Prostate gland (tissue), 2 donors: ENCODE data around the gene NLRC5. TPM values are rescaled to one million over a fixed set of nuclear protein-coding genes. Genes with fewer than 3 reads are reported as not detected.

Source experiments
- DNase-seq: peaks from one replicate; pipeline ENCODE4 v3.0.0-alpha.2; 2019; ENCODE audit warnings: low spot score
- H3K27ac ChIP-seq, 2 donors: fragments of 200-600 bp; sonication (generic); 2 replicates each; pipeline ENCODE4 v1.5.1; 2017 to 2019
- H3K27me3 ChIP-seq: fragments of 200-600 bp; sonication (generic); replicated peaks from 2 replicates; pipeline ENCODE4 v1.5.1; 2019; ENCODE audit not compliant: insufficient read depth
- H3K36me3 ChIP-seq, 2 donors: fragments of 200-600 bp; sonication (generic); 1 replicate in 1 of 2; 2 replicates in 1 of 2; pipeline versions ENCODE4 v1.5.1 to v1.8.1; 2017 to 2019
- H3K4me1 ChIP-seq: fragments of 200-600 bp; sonication (generic); replicated peaks from 2 replicates; pipeline ENCODE4 v1.5.1; 2019
- H3K4me3 ChIP-seq, 2 donors: fragments of 200-600 bp; sonication (generic); 2 replicates each; pipeline ENCODE4 v1.5.1; 2017 to 2019
- H3K9me3 ChIP-seq: fragments of 200-600 bp; sonication (generic); 2 replicates; pipeline ENCODE4 v1.5.1; 2017
- CTCF ChIP-seq, 4 experiments: fragments of 200-600 bp in 2 of 4; fragments of 450-650 bp in 2 of 4; sonication (generic) in 2 of 4; IDR thresholded peaks; 1 replicate in 3 of 4; 2 replicates in 1 of 4; pipeline ENCODE4 v1.5.1; 2016 to 2019; ENCODE audit warnings: antibody characterized with exemption in 4 of 4, mild to moderate bottlenecking in 2 of 4, moderate library complexity in 2 of 4
- POLR2A ChIP-seq: fragments of 450-650 bp; IDR thresholded peaks from one replicate; pipeline ENCODE4 v1.6.1; 2016; ENCODE audit warnings: antibody characterized with exemption, mild to moderate bottlenecking
- POLR2AphosphoS5 ChIP-seq: sonication (generic); formaldehyde crosslinking; IDR thresholded peaks from one replicate; pipeline ENCODE4 v1.6.1; 2017; ENCODE audit warnings: antibody characterized with exemption
- WGBS: methylation state at CpG from one replicate; pipeline ENCODE4 v1.1.5; 2018; 5-methylcytosine and 5-hydroxymethylcytosine counted together
- intact Hi-C: fragments of 100-400 bp; cut with DNase I; formaldehyde crosslinking; loops from one replicate; pipeline ENCODE4 v1.14.2; 2022
- total RNA-seq, 2 donors: library from RNA; depleted of rRNA; stranded (reverse); fragments of >200 nt; gene quantifications; one replicate each; pipeline ENCODE4 v1.1.0, GENCODE V29; 2016

The NLRC5 gene
- total RNA-seq, 2 donors from 2014 or later, result 9.5 to 31.2 TPM

- H3K27me3 ChIP-seq, result no peaks in the 10 kb centered on the region
- H3K4me3 ChIP-seq, result no peak overlapping the region
- no peak for TF ChIP-seq POLR2A
- TF ChIP-seq CTCF (IDR thresholded peaks at IDR 0.05), result no peak
- TF ChIP-seq POLR2AphosphoS5, result no peak
- no peaks in the 10 kb centered on the region for H3K9me3 ChIP-seq
- no peak for DNase-seq
- H3K27ac ChIP-seq, result no peak overlapping the region
- 100% methylated on average over 1 of the region's 1 CpG for WGBS
- H3K36me3 ChIP-seq, result no peaks in the 10 kb centered on the region
- intact Hi-C loops, result no loop called here
- no peaks in the 10 kb centered on the region for H3K4me1 ChIP-seq
Measured at GRCh38 chr16:57100445-57100844, 111.1 kb downstream of the NLRC5 start.

- H3K4me3 ChIP-seq, result no peak overlapping the region
- no peak for DNase-seq
- 73% methylated on average over 16 of the region's 16 CpGs for WGBS
- no peaks in the 10 kb centered on the region for H3K27me3 ChIP-seq
- H3K9me3 ChIP-seq, result no peaks in the 10 kb centered on the region
- H3K36me3 ChIP-seq, result no peaks in the 10 kb centered on the region
- TF ChIP-seq POLR2AphosphoS5 (no peak), CTCF (IDR thresholded peaks at IDR 0.05) (no peak), POLR2A (no peak)
- H3K4me1 ChIP-seq, result no peaks in the 10 kb centered on the region
- H3K27ac ChIP-seq, result no peak overlapping the region
- intact Hi-C loops, result no loop called here
Measured at GRCh38 chr16:57102888-57103851, 113.8 kb downstream of the NLRC5 start.

GRCh38 chr16:57104706-57105105, 115.3 kb downstream of the NLRC5 start:
- no peaks in the 10 kb centered on the region for H3K27me3 ChIP-seq
- H3K4me3 ChIP-seq, result no peak overlapping the region
- no peak overlapping the region for H3K27ac ChIP-seq
- DNase-seq, result no peak
- no peaks in the 10 kb centered on the region for H3K36me3 ChIP-seq
- intact Hi-C loops, result no loop called here
- no peaks in the 10 kb centered on the region for H3K4me1 ChIP-seq
- no peak for TF ChIP-seq CTCF (IDR thresholded peaks at IDR 0.05)
- TF ChIP-seq POLR2A, result no peak
- TF ChIP-seq POLR2AphosphoS5, result no peak
- no peaks in the 10 kb centered on the region for H3K9me3 ChIP-seq
- 67% methylated on average over 3 of the region's 3 CpGs for WGBS

- DNase-seq, result no peak
- Histone ChIP-seq H3K4me3 (no peak overlapping the region), H3K27me3 (no peaks in the 10 kb centered on the region), H3K4me1 (no peaks in the 10 kb centered on the region), H3K36me3 (no peaks in the 10 kb centered on the region), H3K27ac (no peak overlapping the region), H3K9me3 (no peaks in the 10 kb centered on the region)
- 86% methylated on average over 7 of the region's 7 CpGs for WGBS
- TF ChIP-seq CTCF (IDR thresholded peaks at IDR 0.05) (no peak), POLR2AphosphoS5 (no peak), POLR2A (no peak)
- intact Hi-C loops, result no loop called here
Measured at GRCh38 chr16:57105184-57105583, 115.8 kb downstream of the NLRC5 start.

- DNase-seq, result no peak
- intact Hi-C loops, result no loop called here
- no peaks in the 10 kb centered on the region for H3K27me3 ChIP-seq
- TF ChIP-seq POLR2A, result no peak
- no peak for TF ChIP-seq CTCF (IDR thresholded peaks at IDR 0.05)
- TF ChIP-seq POLR2AphosphoS5, result no peak
- no peaks in the 10 kb centered on the region for H3K9me3 ChIP-seq
- no peak overlapping the region for H3K4me3 ChIP-seq
- 100% methylated on average over 2 of the region's 2 CpGs for WGBS
- no peak overlapping the region for H3K27ac ChIP-seq
- no peaks in the 10 kb centered on the region for H3K4me1 ChIP-seq
- no peaks in the 10 kb centered on the region for H3K36me3 ChIP-seq
Measured at GRCh38 chr16:57106767-57107166, 117.4 kb downstream of the NLRC5 start.
